Ureter (tissue), 1 donor: Measurements from ENCODE around the gene ZNF215. TPM values are rescaled to one million over a fixed set of nuclear protein-coding genes. Genes with fewer than 3 reads are reported as not detected.
A peak's percentile ranks its signal among the peaks of the same experiment; 100 is the strongest.
"Not testable (repeated sequence)": the region's sequence is repeated elsewhere in the genome, so short reads cannot be mapped to it uniquely, and the experiment has no call there.

ENCODE experiments used
- DNase-seq: peaks from one replicate; pipeline ENCODE4 v3.0.0-alpha.2; 2020; ENCODE audit warnings: low spot score
- total RNA-seq: library from RNA; stranded (reverse); gene quantifications from one replicate; pipeline ENCODE4 v1.2.4, GENCODE V29; 2023
- donor health status: DM: yes; HTN: yes; CAD: no.

Gene ZNF215
- 9.6 TPM for total RNA-seq

DNA sequence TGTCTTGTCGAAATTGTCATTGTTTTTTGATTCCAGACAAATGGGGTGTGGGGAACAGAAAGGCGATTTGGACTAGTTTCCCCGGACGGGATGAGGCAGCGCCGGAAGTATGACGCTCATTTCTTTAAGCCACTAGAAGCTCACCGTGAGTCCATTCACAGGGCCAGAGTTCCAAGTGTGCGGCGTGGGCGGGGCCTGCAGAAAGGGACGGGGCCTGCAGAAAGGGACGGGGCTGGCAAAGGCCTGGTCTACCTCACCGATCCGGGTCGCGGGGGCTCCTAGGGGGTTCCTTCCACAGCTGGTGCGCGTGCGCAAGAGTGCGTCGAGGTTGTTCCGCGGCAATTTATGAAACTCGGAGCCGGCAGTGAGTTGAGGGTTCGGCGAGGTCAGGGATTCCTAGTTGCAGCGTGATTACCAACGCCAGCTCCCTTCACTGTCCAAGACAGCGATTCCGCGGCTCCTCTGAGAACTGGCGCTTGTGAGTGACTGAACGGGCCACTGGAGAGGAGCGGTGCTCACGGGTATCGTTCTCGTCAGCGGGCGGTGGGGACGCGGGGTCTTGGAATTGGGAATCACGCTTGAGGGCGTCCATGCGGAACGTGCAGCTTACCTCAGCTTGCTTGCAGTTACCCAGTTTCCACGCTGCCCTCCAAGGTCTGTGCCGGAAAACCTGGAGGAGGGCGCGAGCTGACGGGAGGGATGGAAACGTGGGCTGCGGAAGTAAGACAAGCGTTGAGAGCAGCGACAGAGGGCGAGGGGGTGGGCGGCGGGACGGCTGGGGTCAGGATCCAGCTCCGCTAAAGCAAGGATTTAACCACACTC is at the start of gene ZNF215:
Gene ZNF215 (plus strand): TSS at position 219 of the 822 bp plus-strand sequence. CDS start 5,847 bp downstream, outside the sequence.
- peak; percentile 79 for DNase-seq

- DNase-seq: no peak
These were observed 49.3 kb upstream of the ZNF215 start for GRCh38 chr11:6876914-6877313.

DNA sequence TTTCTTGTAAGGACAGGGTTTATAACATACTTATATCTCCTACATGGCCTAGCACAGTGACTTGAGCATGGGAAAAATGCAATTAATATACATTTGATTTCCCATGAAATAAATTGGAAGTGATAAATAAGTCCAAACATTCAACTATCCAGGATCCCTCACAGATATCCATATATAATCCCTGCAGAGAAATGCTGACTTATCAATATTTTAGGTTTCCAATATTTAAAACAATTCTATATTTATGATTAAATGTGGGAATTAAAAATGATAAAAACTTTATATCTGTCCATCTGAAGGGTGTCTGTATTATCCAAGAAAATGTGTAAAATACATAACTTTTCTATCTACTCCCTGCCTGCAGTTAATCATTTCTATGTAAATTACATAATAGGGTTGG is 43.5 kb upstream of the ZNF215 start:
- DNase-seq: no peak

DNA sequence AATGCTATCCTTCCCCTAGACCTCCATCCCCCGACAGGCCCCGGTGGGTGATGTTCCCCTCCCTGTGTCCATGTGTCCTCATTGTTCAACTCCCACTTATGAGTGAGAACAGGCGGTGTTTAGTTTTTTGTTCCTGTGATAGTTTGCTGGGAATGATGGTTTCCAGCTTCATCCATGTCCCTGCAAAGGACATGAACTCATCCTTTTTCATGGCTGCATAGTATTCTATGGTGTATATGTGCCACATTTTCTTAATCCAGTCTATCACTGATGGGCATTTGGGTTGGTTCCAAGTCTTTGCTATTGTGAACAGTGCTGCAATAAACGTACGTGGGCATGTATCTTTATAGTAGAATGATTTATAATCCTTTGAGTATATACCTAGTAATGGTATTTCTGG is 38.5 kb upstream of the ZNF215 start:
- DNase-seq: not testable (repeated sequence)

GRCh38 chr11:6888830-6889229 is 37.4 kb upstream of the ZNF215 start:
- no peak for DNase-seq

DNA sequence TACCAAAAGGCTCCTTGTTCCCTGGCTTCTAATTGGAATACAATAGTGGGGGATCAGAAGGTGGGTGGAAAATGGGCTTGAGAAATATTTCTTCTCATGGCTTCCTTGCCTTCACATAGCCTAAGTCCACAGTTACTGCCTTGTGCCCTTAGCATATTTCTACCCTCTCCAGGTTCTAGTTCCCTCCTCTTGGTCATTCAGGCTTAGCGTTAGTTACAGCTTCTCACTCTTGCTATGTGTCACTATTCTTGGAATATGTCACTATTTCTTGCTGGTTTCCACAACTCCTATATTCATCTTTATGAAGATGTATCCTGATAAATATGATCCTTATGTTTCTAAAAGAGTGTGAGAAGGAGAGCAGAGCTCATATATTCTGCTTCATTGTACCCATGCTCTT is 36.4 kb upstream of the ZNF215 start:
- no peak for DNase-seq

DNA sequence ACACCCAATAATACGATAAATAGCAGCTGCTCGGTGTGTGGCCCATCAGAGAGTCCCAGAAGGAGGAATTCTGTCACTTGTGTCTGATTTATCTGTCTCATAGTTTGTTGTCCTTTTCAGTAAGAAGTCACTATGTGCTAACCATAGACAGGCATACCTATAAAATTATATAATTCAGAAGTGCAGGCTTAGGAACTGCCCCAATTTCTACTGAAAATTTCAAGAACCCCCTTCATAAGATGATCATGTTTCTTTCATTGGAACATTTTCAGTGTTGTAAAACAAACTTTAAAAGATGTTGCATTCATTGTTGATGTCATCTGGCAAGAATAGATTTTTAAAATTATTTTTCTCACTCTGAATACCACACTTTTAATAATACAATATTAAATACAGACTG is 33.8 kb upstream of the ZNF215 start, which contains the start of gene OR2D2:
Gene OR2D2 (minus strand): TSS at position 101 of the 400 bp plus-strand sequence. CDS start 0 bp downstream, at position 101.
- DNase-seq: no peak

- no peak for DNase-seq
These were observed 32.1 kb upstream of the ZNF215 start for GRCh38 chr11:6894097-6894496.

- no peak for DNase-seq
These were observed 31.2 kb upstream of the ZNF215 start for GRCh38 chr11:6895010-6895409.

GRCh38 chr11:6898911-6899310 is 27.3 kb upstream of the ZNF215 start:
- DNase-seq: no peak

GRCh38 chr11:6900327-6900999 is 25.8 kb upstream of the ZNF215 start:
- no peak for DNase-seq

DNA sequence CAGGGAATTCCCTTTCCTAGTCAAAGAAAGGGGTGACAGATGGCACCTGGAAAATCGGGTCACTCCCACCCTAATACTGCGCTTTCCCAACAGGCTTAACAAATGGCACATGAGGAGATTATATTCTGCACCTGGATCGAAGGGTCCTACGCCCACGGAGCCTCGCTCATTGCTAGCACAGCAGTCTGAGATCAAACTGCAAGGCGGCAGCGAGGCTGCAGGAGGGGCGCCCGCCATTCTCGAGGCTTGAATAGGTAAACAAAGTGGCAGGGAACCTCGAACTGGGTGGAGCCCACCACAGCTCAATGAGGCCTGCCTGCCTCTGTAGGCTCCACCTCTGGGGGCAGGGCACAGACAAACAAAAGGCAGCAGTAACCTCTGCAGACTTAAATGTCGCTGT is 21.4 kb upstream of the ZNF215 start:
- not testable (repeated sequence) for DNase-seq

DNA sequence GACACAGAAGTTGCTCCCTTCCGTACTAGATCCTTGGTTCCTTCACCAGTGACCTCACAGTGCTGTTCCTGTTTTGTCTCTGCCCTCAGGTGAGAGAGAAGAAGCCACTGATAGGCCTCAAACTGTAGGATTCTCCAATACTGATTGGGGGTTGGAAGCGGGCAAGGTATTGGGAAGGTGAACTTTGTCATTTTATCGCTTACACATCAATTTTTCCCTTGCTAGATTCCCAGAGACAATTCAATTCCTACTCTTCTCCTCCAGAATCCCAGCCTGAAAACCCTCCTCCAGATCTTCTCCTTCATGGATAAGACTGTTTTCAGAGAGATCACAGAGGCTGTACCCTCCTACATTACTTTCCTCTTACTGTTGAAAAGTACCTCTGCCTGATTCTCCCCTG is 14.8 kb upstream of the ZNF215 start:
- DNase-seq: no peak

DNA sequence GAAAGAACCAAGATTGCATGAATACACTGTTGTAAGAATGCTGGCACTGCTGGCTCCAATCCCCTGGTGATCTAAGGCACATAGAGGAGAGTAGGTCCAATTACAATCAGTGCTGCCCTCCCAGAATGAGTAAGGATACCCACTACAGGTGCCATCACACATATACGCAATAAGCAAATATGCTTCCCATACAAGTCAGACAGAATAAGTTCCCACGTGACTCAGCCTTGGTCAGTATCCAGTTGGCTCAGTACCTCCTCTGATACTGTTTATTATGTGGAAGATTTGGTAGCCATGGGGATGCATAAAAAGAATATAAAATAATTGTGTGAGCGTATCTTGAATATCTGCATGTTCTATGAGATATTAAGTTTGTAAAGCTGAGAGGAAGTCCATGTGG is 14.3 kb upstream of the ZNF215 start:
- DNase-seq: no peak

GRCh38 chr11:6919698-6920097 is 6.5 kb upstream of the ZNF215 start:
- no peak for DNase-seq

- DNase-seq: no peak
These were observed 5.5 kb upstream of the ZNF215 start, which contains the start of gene OR2D3 for GRCh38 chr11:6920702-6921101. Gene OR2D3, plus strand, starts transcription at chr11:6921002. Its CDS starts 0 bp downstream, at chr11:6921002.

- DNase-seq: no peak
These were observed 1.1 kb upstream of the ZNF215 start for GRCh38 chr11:6925007-6925577.

- DNase-seq: no peak
These were observed 504 bp upstream of the ZNF215 start for GRCh38 chr11:6925636-6926207.

- no peak for DNase-seq
These were observed 898 bp downstream of the ZNF215 start for GRCh38 chr11:6927030-6927617.

DNA sequence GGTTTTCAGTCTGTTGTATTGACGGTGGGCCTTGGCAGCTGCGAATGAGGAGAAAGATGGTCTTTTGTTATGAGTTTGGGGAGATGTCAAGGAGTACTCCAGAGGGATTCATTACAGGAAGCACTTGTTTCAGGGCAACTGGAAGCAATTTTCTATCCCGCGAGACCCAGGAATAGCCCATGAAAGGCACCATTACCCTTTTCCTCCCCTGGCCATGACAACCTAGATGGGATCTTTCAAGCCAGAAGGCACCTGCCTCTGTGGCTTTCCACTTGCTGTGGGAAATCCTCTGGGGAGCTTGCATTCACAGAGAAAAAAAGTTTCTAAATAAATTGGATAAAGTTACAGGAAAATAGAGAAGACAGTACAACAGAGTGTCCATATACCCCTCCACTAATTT is 2.7 kb downstream of the ZNF215 start:
- DNase-seq: no peak

DNA sequence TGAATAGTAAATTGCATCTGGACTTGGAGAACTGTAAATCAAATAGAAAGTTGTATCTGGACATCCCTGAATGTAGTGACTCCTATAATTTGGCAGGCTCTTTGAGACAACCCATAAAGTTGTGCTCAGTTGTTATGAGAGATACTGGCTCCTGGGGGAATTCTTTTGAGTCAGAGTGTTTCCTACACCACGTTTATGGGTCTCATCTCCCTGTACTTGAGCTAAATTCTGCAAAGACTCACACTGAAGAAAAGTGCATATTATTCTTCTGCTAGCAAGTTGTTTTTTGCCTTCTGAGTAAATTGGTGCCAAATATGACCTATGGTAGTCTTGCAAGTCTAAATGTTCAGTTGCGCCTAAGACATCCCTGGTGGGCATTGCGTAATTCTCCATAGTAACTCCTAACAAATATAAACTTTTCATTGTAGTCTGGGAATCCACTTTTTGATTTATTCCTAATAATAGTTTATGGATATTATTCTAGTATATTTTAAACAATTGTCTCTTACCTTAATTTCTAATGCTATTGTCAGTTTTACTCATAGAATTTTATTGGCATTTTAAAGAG is 5.0 kb downstream of the ZNF215 start:
- DNase-seq: no peak

GRCh38 chr11:6932145-6932544 is 5.9 kb downstream of the ZNF215 start:
- no peak for DNase-seq
